Measurements from ENCODE around the gene FGD2. TPM values are rescaled to one million over a fixed set of nuclear protein-coding genes. Genes with fewer than 3 reads are reported as not detected.

Gene FGD2
- total and polyA plus RNA-seq, 2 of the 4 experiments (the other 2 are of a cell fraction): 0.07 TPM; not detected in 1

GRCh38 chr6:37024656-37025337 is 19.3 kb downstream of the FGD2 start:
- Histone ChIP-seq H3K4me2 (ENCODE audit: low read depth, low read length) (no peak overlapping the region), H3K23ac (ENCODE audit: low read depth, low read length) (no peak overlapping the region), H3K27ac (ENCODE audit: insufficient read depth, low read length) (no peak overlapping the region), H3K79me1 (ENCODE audit: low read depth in 1 of 2, low read length in 2 of 2) (no peaks in the 10 kb centered on the region), H4K5ac (ENCODE audit: low read depth, low read length) (no peak overlapping the region), H4K8ac (ENCODE audit: low read depth in 2 of 2, low read length in 2 of 2) (no peak overlapping the region), H3K9ac (ENCODE audit: low read depth, low read length) (no peak overlapping the region), H4K91ac (ENCODE audit: insufficient read depth, low read depth, low read length) (no peak overlapping the region), H3K9me3 (ENCODE audit: control insufficient read depth, insufficient read depth, low read length) (no peaks in the 10 kb centered on the region), H3K18ac (ENCODE audit: low read depth, low read length) (no peak overlapping the region), H4K20me1 (ENCODE audit: insufficient read depth, low read length) (no peaks in the 10 kb centered on the region), H2AFZ (replicated peaks; ENCODE audit: low read length, poor library complexity) (no peak overlapping the region), H2AK5ac (ENCODE audit: low read depth, low read length) (no peak overlapping the region), H2BK120ac (ENCODE audit: low read depth, low read length) (no peak overlapping the region), H3K56ac (ENCODE audit: extremely low read depth, insufficient read depth, low read length) (no peak overlapping the region), H2BK5ac (ENCODE audit: low read depth, low read length, poor library complexity, severe bottlenecking) (no peak overlapping the region), H3K4me1 (ENCODE audit: control insufficient read depth, insufficient read depth, low read length) (no peaks in the 10 kb centered on the region), H3K4me3 (ENCODE audit: insufficient read depth, low read depth, low read length) (no peak overlapping the region), H2BK20ac (ENCODE audit: low read depth, low read length) (no peak overlapping the region), H3K9me1 (ENCODE audit: insufficient read depth, low read length) (no peaks in the 10 kb centered on the region), H2AK9ac (replicated peaks; ENCODE audit: low read depth, low read length, poor library complexity) (peak overlapping the region; percentile 31), H3K27me3 (ENCODE audit: control insufficient read depth, insufficient read depth, low read length) (no peaks in the 10 kb centered on the region), H2BK15ac (ENCODE audit: low read depth, low read length) (no peak overlapping the region), H3K4ac (ENCODE audit: low read depth, low read length) (no peak overlapping the region), H3K36me3 (ENCODE audit: control insufficient read depth, insufficient read depth, low read length) (no peaks in the 10 kb centered on the region), H3K14ac (replicated peaks; ENCODE audit: low read depth, low read length) (no peak overlapping the region)
- BruUV-seq (replicated peaks): no TSS peak
- dilution Hi-C loops (cut with HindIII; ENCODE audit: low sequenced_read_pairs, unreplicated experiment): no loop called here
- DNase-seq (peak; percentile 14), ATAC-seq (ENCODE audit: low read depth) (no peak)
- POLR2A ChIA-PET (ENCODE audit: unreplicated experiment): no interaction called here
- TF ChIP-seq CEBPB (IDR thresholded peaks at IDR 0.05; ENCODE audit: low read depth, low read length) (no peak), NFE2L2 (IDR thresholded peaks at IDR 0.05; ENCODE audit: low read depth, low read length) (no peak), POLR2A (IDR thresholded peaks at IDR 0.05; ENCODE audit: low read depth, low read length) (no peak), RAD21 (IDR thresholded peaks at IDR 0.05; ENCODE audit: low read length) (no peak), USF2 (IDR thresholded peaks at IDR 0.05; ENCODE audit: low read depth, low read length) (no peak), MAZ (IDR thresholded peaks at IDR 0.05; ENCODE audit: borderline replicate concordance, low read depth, low read length) (no peak), MXI1 (IDR thresholded peaks at IDR 0.05; ENCODE audit: borderline replicate concordance, low read depth, low read length) (no peak), BHLHE40 (IDR thresholded peaks at IDR 0.05; ENCODE audit: low read depth, low read length) (no peak), MAFK (IDR thresholded peaks at IDR 0.05; ENCODE audit: low read depth, low read length) (no peak)
- TF ChIP-seq, protein P1, sequence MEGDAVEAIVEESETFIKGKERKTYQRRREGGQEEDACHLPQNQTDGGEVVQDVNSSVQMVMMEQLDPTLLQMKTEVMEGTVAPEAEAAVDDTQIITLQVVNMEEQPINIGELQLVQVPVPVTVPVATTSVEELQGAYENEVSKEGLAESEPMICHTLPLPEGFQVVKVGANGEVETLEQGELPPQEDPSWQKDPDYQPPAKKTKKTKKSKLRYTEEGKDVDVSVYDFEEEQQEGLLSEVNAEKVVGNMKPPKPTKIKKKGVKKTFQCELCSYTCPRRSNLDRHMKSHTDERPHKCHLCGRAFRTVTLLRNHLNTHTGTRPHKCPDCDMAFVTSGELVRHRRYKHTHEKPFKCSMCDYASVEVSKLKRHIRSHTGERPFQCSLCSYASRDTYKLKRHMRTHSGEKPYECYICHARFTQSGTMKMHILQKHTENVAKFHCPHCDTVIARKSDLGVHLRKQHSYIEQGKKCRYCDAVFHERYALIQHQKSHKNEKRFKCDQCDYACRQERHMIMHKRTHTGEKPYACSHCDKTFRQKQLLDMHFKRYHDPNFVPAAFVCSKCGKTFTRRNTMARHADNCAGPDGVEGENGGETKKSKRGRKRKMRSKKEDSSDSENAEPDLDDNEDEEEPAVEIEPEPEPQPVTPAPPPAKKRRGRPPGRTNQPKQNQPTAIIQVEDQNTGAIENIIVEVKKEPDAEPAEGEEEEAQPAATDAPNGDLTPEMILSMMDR (conservative IDR thresholded peaks at IDR 0.05; ENCODE audit: low read depth, low read length): no peak
- TF ChIP-seq, protein P2, sequence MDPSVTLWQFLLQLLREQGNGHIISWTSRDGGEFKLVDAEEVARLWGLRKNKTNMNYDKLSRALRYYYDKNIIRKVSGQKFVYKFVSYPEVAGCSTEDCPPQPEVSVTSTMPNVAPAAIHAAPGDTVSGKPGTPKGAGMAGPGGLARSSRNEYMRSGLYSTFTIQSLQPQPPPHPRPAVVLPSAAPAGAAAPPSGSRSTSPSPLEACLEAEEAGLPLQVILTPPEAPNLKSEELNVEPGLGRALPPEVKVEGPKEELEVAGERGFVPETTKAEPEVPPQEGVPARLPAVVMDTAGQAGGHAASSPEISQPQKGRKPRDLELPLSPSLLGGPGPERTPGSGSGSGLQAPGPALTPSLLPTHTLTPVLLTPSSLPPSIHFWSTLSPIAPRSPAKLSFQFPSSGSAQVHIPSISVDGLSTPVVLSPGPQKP (IDR thresholded peaks at IDR 0.05; ENCODE audit: borderline replicate concordance, low read depth, low read length): no peak
- in situ Hi-C loops (cut with MboI; ENCODE audit: low sequenced_read_pairs): loop anchor here (5.0 kb wide), 1 partner anchor 188 kb away; no protein-coding TSS in a partner anchor
- CTCF ChIA-PET: interaction anchor here (0.9 to 1.8 kb wide), 2 partner anchors 10 to 186 kb away, joined by 3 to 5 read pairs; no protein-coding TSS in a partner anchor
- intact Hi-C loops (cut with micrococcal nuclease): no loop called here
- 80% methylated on average over 2 of the region's 15 CpGs; no CpG with 5 or more reads in 1 of the 2 experiments for WGBS, 2 experiments (ENCODE audit: extremely low coverage in 2 of 2, insufficient read length in 1 of 2)
